Epithelial cell of proximal tubule (primary cell): ENCODE data around the gene PLP2. TPM values are rescaled to one million over a fixed set of nuclear protein-coding genes. Genes with fewer than 3 reads are reported as not detected.
"Not testable (repeated sequence)": the region's sequence is repeated elsewhere in the genome, so short reads cannot be mapped to it uniquely, and the experiment has no call there.

Experiments
- DNase-seq: peaks from one replicate; pipeline ENCODE4 v3.0.0-alpha.2; 2011; ENCODE audit warnings: low read depth
- H3K4me3 ChIP-seq: 2 replicates; pipeline ENCODE4 v1.5.1; 2011; ENCODE audit warnings: low read depth, mild to moderate bottlenecking, low read length
- CTCF ChIP-seq: conservative IDR thresholded peaks from 2 replicates; pipeline ENCODE4 v1.5.1; 2012; ENCODE audit warnings: low read depth, mild to moderate bottlenecking, low read length
- total RNA-seq: library from RNA; depleted of rRNA; stranded (reverse); fragments of >200 nt; gene quantifications from 2 replicates; pipeline ENCODE4 v1.2.3, GENCODE V29; 2015

Gene PLP2
- total RNA-seq, 1 donor from 2014 or later, result 115 TPM

- H3K4me3 ChIP-seq, result no peak overlapping the region
- no peak for TF ChIP-seq CTCF
- DNase-seq, result no peak
Measured at GRCh38 chrX:49164589-49165360, 6.9 kb upstream of the PLP2 start.

GRCh38 chrX:49165901-49166881 is 5.5 kb upstream of the PLP2 start:
- DNase-seq, result no peak
- TF ChIP-seq CTCF, result no peak

GRCh38 chrX:49166914-49167739 is 4.6 kb upstream of the PLP2 start:
- no peak for DNase-seq
- no peak for TF ChIP-seq CTCF
- peak overlapping the region; percentile 31 for H3K4me3 ChIP-seq

More at GRCh38 chrX:49165901-49166881, 5.5 kb upstream of the PLP2 start:
- peak overlapping the region; percentile 31 for H3K4me3 ChIP-seq

- no peak for TF ChIP-seq CTCF
- no peak for DNase-seq
- H3K4me3 ChIP-seq, result peak overlapping the region; percentile 31
Measured at GRCh38 chrX:49167740-49168108, 4.0 kb upstream of the PLP2 start.

- TF ChIP-seq CTCF, result no peak
- DNase-seq, result no peak
- H3K4me3 ChIP-seq, result peak overlapping the region; percentile 70
Measured at GRCh38 chrX:49172280-49172780, 632 bp downstream of the PLP2 start.

GRCh38 chrX:49173544-49173943 is 1.8 kb downstream of the PLP2 start:
- not testable (repeated sequence) for DNase-seq, H3K4me3 ChIP-seq
